ENCODE results near the gene ALDH1L1.

ALDH1L1 gene

GRCh38 chr3:126113733-126114442 lies 66.5 kb downstream of the ALDH1L1 start:
- H4K20me1 ChIP-seq: no peaks in the 10 kb centered on the region
- no peak for TF ChIP-seq Cebpa-rat (IDR thresholded peaks at IDR 0.05)
- H3K27ac ChIP-seq: no peak overlapping the region
- no peaks in the 10 kb centered on the region for H3K36me3 ChIP-seq
- H3K4me2 ChIP-seq: no peak overlapping the region
- H3K9me3 ChIP-seq: no peaks in the 10 kb centered on the region
- H3K4me1 ChIP-seq: no peaks in the 10 kb centered on the region
- H3K4me3 ChIP-seq: no peak overlapping the region
- H3K27me3 ChIP-seq: no peaks in the 10 kb centered on the region
- no peak overlapping the region for H3K9ac ChIP-seq

GRCh38 chr3:126113238-126113555 lies 67.2 kb downstream of the ALDH1L1 start:
- no peak for TF ChIP-seq Cebpa-rat (IDR thresholded peaks at IDR 0.05)
- H3K4me1 ChIP-seq: no peaks in the 10 kb centered on the region
- H3K9ac ChIP-seq: no peak overlapping the region
- no peaks in the 10 kb centered on the region for H4K20me1 ChIP-seq
- no peak overlapping the region for H3K27ac ChIP-seq
- no peaks in the 10 kb centered on the region for H3K27me3 ChIP-seq
- H3K4me3 ChIP-seq: no peak overlapping the region
- H3K4me2 ChIP-seq: no peak overlapping the region
- H3K9me3 ChIP-seq: no peaks in the 10 kb centered on the region
- no peaks in the 10 kb centered on the region for H3K36me3 ChIP-seq

- TF ChIP-seq Cebpa-rat (IDR thresholded peaks at IDR 0.05): no peak
- H4K20me1 ChIP-seq: no peaks in the 10 kb centered on the region
- H3K9ac ChIP-seq: no peak overlapping the region
- H3K4me3 ChIP-seq: no peak overlapping the region
- no peaks in the 10 kb centered on the region for H3K36me3 ChIP-seq
- no peak overlapping the region for H3K4me2 ChIP-seq
- no peaks in the 10 kb centered on the region for H3K4me1 ChIP-seq
- no peaks in the 10 kb centered on the region for H3K27me3 ChIP-seq
- H3K27ac ChIP-seq: no peak overlapping the region
- H3K9me3 ChIP-seq: no peaks in the 10 kb centered on the region
Observed at GRCh38 chr3:126112531-126113237, 67.7 kb downstream of the ALDH1L1 start.

GRCh38 chr3:126111566-126112475 lies 68.6 kb downstream of the ALDH1L1 start:
- no peak for TF ChIP-seq Cebpa-rat (IDR thresholded peaks at IDR 0.05)
- Histone ChIP-seq H3K36me3 (no peaks in the 10 kb centered on the region), H3K4me1 (no peaks in the 10 kb centered on the region)

GRCh38 chr3:126111126-126111551 lies 69.2 kb downstream of the ALDH1L1 start:
- no peak overlapping the region for H3K4me3 ChIP-seq
- no peaks in the 10 kb centered on the region for H3K36me3 ChIP-seq
- H3K9ac ChIP-seq: no peak overlapping the region
- no peaks in the 10 kb centered on the region for H3K27me3 ChIP-seq
- H3K4me1 ChIP-seq: no peaks in the 10 kb centered on the region
- TF ChIP-seq Cebpa-rat (IDR thresholded peaks at IDR 0.05): no peak
- H3K9me3 ChIP-seq: no peaks in the 10 kb centered on the region
- no peak overlapping the region for H3K4me2 ChIP-seq
- H3K27ac ChIP-seq: no peak overlapping the region
- no peaks in the 10 kb centered on the region for H4K20me1 ChIP-seq

More at GRCh38 chr3:126111566-126112475, 68.6 kb downstream of the ALDH1L1 start:
- no peaks in the 10 kb centered on the region for H3K9me3 ChIP-seq
- no peak overlapping the region for H3K4me3 ChIP-seq
- H3K27ac ChIP-seq: no peak overlapping the region
- H3K27me3 ChIP-seq: no peaks in the 10 kb centered on the region
- no peak overlapping the region for H3K4me2 ChIP-seq
- no peaks in the 10 kb centered on the region for H4K20me1 ChIP-seq
- H3K9ac ChIP-seq: no peak overlapping the region

GRCh38 chr3:126110431-126111125 lies 69.8 kb downstream of the ALDH1L1 start:
- no peaks in the 10 kb centered on the region for H3K9me3 ChIP-seq
- H3K4me3 ChIP-seq: no peak overlapping the region
- no peaks in the 10 kb centered on the region for H3K4me1 ChIP-seq
- H3K27me3 ChIP-seq: no peaks in the 10 kb centered on the region
- H3K9ac ChIP-seq: no peak overlapping the region
- no peak for TF ChIP-seq Cebpa-rat (IDR thresholded peaks at IDR 0.05)
- H4K20me1 ChIP-seq: no peaks in the 10 kb centered on the region
- H3K4me2 ChIP-seq: no peak overlapping the region
- no peak overlapping the region for H3K27ac ChIP-seq
- no peaks in the 10 kb centered on the region for H3K36me3 ChIP-seq

GRCh38 chr3:126109880-126110235 lies 70.5 kb downstream of the ALDH1L1 start:
- no peak overlapping the region for H3K4me2 ChIP-seq
- H3K9ac ChIP-seq: no peak overlapping the region
- no peaks in the 10 kb centered on the region for H3K36me3 ChIP-seq
- no peaks in the 10 kb centered on the region for H4K20me1 ChIP-seq
- no peak for TF ChIP-seq Cebpa-rat (IDR thresholded peaks at IDR 0.05)
- no peaks in the 10 kb centered on the region for H3K9me3 ChIP-seq
- no peaks in the 10 kb centered on the region for H3K27me3 ChIP-seq
- no peak overlapping the region for H3K4me3 ChIP-seq
- no peaks in the 10 kb centered on the region for H3K4me1 ChIP-seq
- no peak overlapping the region for H3K27ac ChIP-seq

- Histone ChIP-seq H3K36me3 (no peaks in the 10 kb centered on the region), H3K27ac (no peak overlapping the region), H3K4me2 (no peak overlapping the region), H3K4me3 (no peak overlapping the region), H3K9me3 (no peaks in the 10 kb centered on the region), H4K20me1 (no peaks in the 10 kb centered on the region), H3K4me1 (no peaks in the 10 kb centered on the region), H3K9ac (no peak overlapping the region), H3K27me3 (no peaks in the 10 kb centered on the region)
- TF ChIP-seq Cebpa-rat (IDR thresholded peaks at IDR 0.05): no peak
Observed at GRCh38 chr3:126109146-126109879, 71.1 kb downstream of the ALDH1L1 start.

- Histone ChIP-seq H4K20me1 (no peaks in the 10 kb centered on the region), H3K27me3 (no peaks in the 10 kb centered on the region), H3K9me3 (no peaks in the 10 kb centered on the region), H3K9ac (no peak overlapping the region), H3K27ac (no peak overlapping the region), H3K4me2 (no peak overlapping the region), H3K4me3 (no peak overlapping the region), H3K4me1 (no peaks in the 10 kb centered on the region), H3K36me3 (no peaks in the 10 kb centered on the region)
- no peak for TF ChIP-seq Cebpa-rat (IDR thresholded peaks at IDR 0.05)
Observed at GRCh38 chr3:126108676-126109050, 71.7 kb downstream of the ALDH1L1 start.
